ENCODE results near the gene TXNRD1.

The TXNRD1 gene

GRCh38 chr12:104220931-104221330, 5.4 kb downstream of the TXNRD1 start:
- peaks cover 12% of the 10 kb centered on the region for H3K27me3 ChIP-seq (ENCODE audit: control insufficient read depth, insufficient read depth, low read length)
- no peaks in the 10 kb centered on the region for H3K36me3 ChIP-seq (ENCODE audit: control insufficient read depth, low read depth, low read length)
- H3K4me1 ChIP-seq (ENCODE audit: control insufficient read depth, low read depth, low read length): peaks cover 4% of the 10 kb centered on the region
- H3K27ac ChIP-seq (ENCODE audit: low read length): no peak overlapping the region
- H3K4me3 ChIP-seq (ENCODE audit: low read length): no peak overlapping the region
- H3K9me3 ChIP-seq (ENCODE audit: control insufficient read depth, low read depth, low read length): no peaks in the 10 kb centered on the region
- no peak overlapping the region for H3K9ac ChIP-seq (ENCODE audit: low read length)

- Histone ChIP-seq H3K4me1 (ENCODE audit: control insufficient read depth, low read depth, low read length) (no peaks in the 10 kb centered on the region), H3K9ac (ENCODE audit: low read length) (no peak overlapping the region), H3K27me3 (ENCODE audit: control insufficient read depth, insufficient read depth, low read length) (no peaks in the 10 kb centered on the region), H3K4me3 (ENCODE audit: low read length) (no peak overlapping the region), H3K27ac (ENCODE audit: low read length) (no peak overlapping the region), H3K36me3 (ENCODE audit: control insufficient read depth, low read depth, low read length) (no peaks in the 10 kb centered on the region), H3K9me3 (ENCODE audit: control insufficient read depth, low read depth, low read length) (no peaks in the 10 kb centered on the region)
These were observed 7.4 kb downstream of the TXNRD1 start for GRCh38 chr12:104222976-104223375.

- H3K9ac ChIP-seq (ENCODE audit: low read length): no peak overlapping the region
- H3K36me3 ChIP-seq (ENCODE audit: control insufficient read depth, low read depth, low read length): no peaks in the 10 kb centered on the region
- H3K4me3 ChIP-seq (ENCODE audit: low read length): no peak overlapping the region
- H3K4me1 ChIP-seq (ENCODE audit: control insufficient read depth, low read depth, low read length): no peaks in the 10 kb centered on the region
- no peak overlapping the region for H3K27ac ChIP-seq (ENCODE audit: low read length)
- no peaks in the 10 kb centered on the region for H3K27me3 ChIP-seq (ENCODE audit: control insufficient read depth, insufficient read depth, low read length)
- H3K9me3 ChIP-seq (ENCODE audit: control insufficient read depth, low read depth, low read length): no peaks in the 10 kb centered on the region
These were observed 8.1 kb downstream of the TXNRD1 start for GRCh38 chr12:104223712-104224111.

- H3K27me3 ChIP-seq (ENCODE audit: control insufficient read depth, insufficient read depth, low read length): no peaks in the 10 kb centered on the region
- no peaks in the 10 kb centered on the region for H3K4me1 ChIP-seq (ENCODE audit: control insufficient read depth, low read depth, low read length)
- H3K27ac ChIP-seq (ENCODE audit: low read length): no peak overlapping the region
- H3K4me3 ChIP-seq (ENCODE audit: low read length): no peak overlapping the region
- no peak overlapping the region for H3K9ac ChIP-seq (ENCODE audit: low read length)
- peaks cover 2% of the 10 kb centered on the region for H3K9me3 ChIP-seq (ENCODE audit: control insufficient read depth, low read depth, low read length)
- no peaks in the 10 kb centered on the region for H3K36me3 ChIP-seq (ENCODE audit: control insufficient read depth, low read depth, low read length)
These were observed 11.1 kb downstream of the TXNRD1 start for GRCh38 chr12:104226672-104227071.

GRCh38 chr12:104230304-104231095, 14.9 kb downstream of the TXNRD1 start:
- Histone ChIP-seq H3K27me3 (ENCODE audit: control insufficient read depth, insufficient read depth, low read length) (no peaks in the 10 kb centered on the region), H3K4me3 (ENCODE audit: low read length) (no peak overlapping the region), H3K4me1 (ENCODE audit: control insufficient read depth, low read depth, low read length) (no peaks in the 10 kb centered on the region), H3K36me3 (ENCODE audit: control insufficient read depth, low read depth, low read length) (no peaks in the 10 kb centered on the region), H3K9me3 (ENCODE audit: control insufficient read depth, low read depth, low read length) (peaks cover 17% of the 10 kb centered on the region), H3K27ac (ENCODE audit: low read length) (no peak overlapping the region), H3K9ac (ENCODE audit: low read length) (no peak overlapping the region)

- Histone ChIP-seq H3K27ac (ENCODE audit: low read length) (no peak overlapping the region), H3K36me3 (ENCODE audit: control insufficient read depth, low read depth, low read length) (no peaks in the 10 kb centered on the region), H3K27me3 (ENCODE audit: control insufficient read depth, insufficient read depth, low read length) (no peaks in the 10 kb centered on the region), H3K4me3 (ENCODE audit: low read length) (no peak overlapping the region), H3K9ac (ENCODE audit: low read length) (no peak overlapping the region), H3K4me1 (ENCODE audit: control insufficient read depth, low read depth, low read length) (no peaks in the 10 kb centered on the region), H3K9me3 (ENCODE audit: control insufficient read depth, low read depth, low read length) (peaks cover 17% of the 10 kb centered on the region)
These were observed 17.2 kb downstream of the TXNRD1 start for GRCh38 chr12:104232609-104233280.

GRCh38 chr12:104234926-104235499, 19.4 kb downstream of the TXNRD1 start:
- Histone ChIP-seq H3K4me3 (ENCODE audit: low read length) (no peak overlapping the region), H3K4me1 (ENCODE audit: control insufficient read depth, low read depth, low read length) (no peaks in the 10 kb centered on the region), H3K9ac (ENCODE audit: low read length) (no peak overlapping the region), H3K36me3 (ENCODE audit: control insufficient read depth, low read depth, low read length) (no peaks in the 10 kb centered on the region), H3K9me3 (ENCODE audit: control insufficient read depth, low read depth, low read length) (peaks cover 17% of the 10 kb centered on the region), H3K27ac (ENCODE audit: low read length) (no peak overlapping the region), H3K27me3 (ENCODE audit: control insufficient read depth, insufficient read depth, low read length) (no peaks in the 10 kb centered on the region)

- H3K36me3 ChIP-seq (ENCODE audit: control insufficient read depth, low read depth, low read length): no peaks in the 10 kb centered on the region
- no peak overlapping the region for H3K27ac ChIP-seq (ENCODE audit: low read length)
- H3K4me3 ChIP-seq (ENCODE audit: low read length): no peak overlapping the region
- no peak overlapping the region for H3K9ac ChIP-seq (ENCODE audit: low read length)
- H3K27me3 ChIP-seq (ENCODE audit: control insufficient read depth, insufficient read depth, low read length): no peaks in the 10 kb centered on the region
- no peaks in the 10 kb centered on the region for H3K4me1 ChIP-seq (ENCODE audit: control insufficient read depth, low read depth, low read length)
- peaks cover 7% of the 10 kb centered on the region for H3K9me3 ChIP-seq (ENCODE audit: control insufficient read depth, low read depth, low read length)
These were observed 22.4 kb downstream of the TXNRD1 start for GRCh38 chr12:104237930-104238329.

GRCh38 chr12:104242546-104243206, 27.1 kb downstream of the TXNRD1 start:
- H3K27me3 ChIP-seq (ENCODE audit: control insufficient read depth, insufficient read depth, low read length): no peaks in the 10 kb centered on the region
- no peak overlapping the region for H3K27ac ChIP-seq (ENCODE audit: low read length)

GRCh38 chr12:104243551-104243950, 28.0 kb downstream of the TXNRD1 start:
- no peaks in the 10 kb centered on the region for H3K36me3 ChIP-seq (ENCODE audit: control insufficient read depth, low read depth, low read length)
- H3K27me3 ChIP-seq (ENCODE audit: control insufficient read depth, insufficient read depth, low read length): no peaks in the 10 kb centered on the region
- no peaks in the 10 kb centered on the region for H3K9me3 ChIP-seq (ENCODE audit: control insufficient read depth, low read depth, low read length)
- H3K9ac ChIP-seq (ENCODE audit: low read length): no peak overlapping the region
- H3K27ac ChIP-seq (ENCODE audit: low read length): no peak overlapping the region
- peaks cover under 1% of the 10 kb centered on the region for H3K4me1 ChIP-seq (ENCODE audit: control insufficient read depth, low read depth, low read length)
- no peak overlapping the region for H3K4me3 ChIP-seq (ENCODE audit: low read length)

More at GRCh38 chr12:104242546-104243206, 27.1 kb downstream of the TXNRD1 start:
- Histone ChIP-seq H3K36me3 (ENCODE audit: control insufficient read depth, low read depth, low read length) (no peaks in the 10 kb centered on the region), H3K9me3 (ENCODE audit: control insufficient read depth, low read depth, low read length) (no peaks in the 10 kb centered on the region), H3K9ac (ENCODE audit: low read length) (no peak overlapping the region), H3K4me3 (ENCODE audit: low read length) (no peak overlapping the region), H3K4me1 (ENCODE audit: control insufficient read depth, low read depth, low read length) (no peaks in the 10 kb centered on the region)

- Histone ChIP-seq H3K27ac (ENCODE audit: low read length) (no peak overlapping the region), H3K9me3 (ENCODE audit: control insufficient read depth, low read depth, low read length) (no peaks in the 10 kb centered on the region), H3K9ac (ENCODE audit: low read length) (no peak overlapping the region), H3K4me3 (ENCODE audit: low read length) (no peak overlapping the region), H3K4me1 (ENCODE audit: control insufficient read depth, low read depth, low read length) (peaks cover 5% of the 10 kb centered on the region), H3K27me3 (ENCODE audit: control insufficient read depth, insufficient read depth, low read length) (no peaks in the 10 kb centered on the region), H3K36me3 (ENCODE audit: control insufficient read depth, low read depth, low read length) (no peaks in the 10 kb centered on the region)
These were observed 28.4 kb downstream of the TXNRD1 start for GRCh38 chr12:104243971-104244370.

Data from iPS-18a (cell line).